Prostate gland (tissue), 2 donors: ENCODE measurements around the gene TECR. TPM values are rescaled to one million over a fixed set of nuclear protein-coding genes. Genes with fewer than 3 reads are reported as not detected.
A peak's percentile ranks its signal among the peaks of the same experiment; 100 is the strongest.

Experiments used
- DNase-seq: peaks from one replicate; pipeline ENCODE4 v3.0.0-alpha.2; 2019; ENCODE audit warnings: low spot score
- H3K27ac ChIP-seq, 2 donors: fragments of 200-600 bp; sonication (generic); 2 replicates each; pipeline ENCODE4 v1.5.1; 2017 to 2019
- H3K27me3 ChIP-seq: fragments of 200-600 bp; sonication (generic); replicated peaks from 2 replicates; pipeline ENCODE4 v1.5.1; 2019; ENCODE audit not compliant: insufficient read depth
- H3K36me3 ChIP-seq, 2 donors: fragments of 200-600 bp; sonication (generic); 1 replicate in 1 of 2; 2 replicates in 1 of 2; pipeline versions ENCODE4 v1.5.1 to v1.8.1; 2017 to 2019
- H3K4me1 ChIP-seq: fragments of 200-600 bp; sonication (generic); replicated peaks from 2 replicates; pipeline ENCODE4 v1.5.1; 2019
- H3K4me3 ChIP-seq, 2 donors: fragments of 200-600 bp; sonication (generic); 2 replicates each; pipeline ENCODE4 v1.5.1; 2017 to 2019
- H3K9me3 ChIP-seq: fragments of 200-600 bp; sonication (generic); 2 replicates; pipeline ENCODE4 v1.5.1; 2017
- POLR2A ChIP-seq: fragments of 450-650 bp; IDR thresholded peaks from one replicate; pipeline ENCODE4 v1.6.1; 2016; ENCODE audit warnings: antibody characterized with exemption, mild to moderate bottlenecking
- POLR2AphosphoS5 ChIP-seq: sonication (generic); formaldehyde crosslinking; IDR thresholded peaks from one replicate; pipeline ENCODE4 v1.6.1; 2017; ENCODE audit warnings: antibody characterized with exemption
- WGBS: methylation state at CpG from one replicate; pipeline ENCODE4 v1.1.5; 2018; 5-methylcytosine and 5-hydroxymethylcytosine counted together
- intact Hi-C: fragments of 100-400 bp; cut with DNase I; formaldehyde crosslinking; loops from one replicate; pipeline ENCODE4 v1.14.2; 2022
- total RNA-seq, 2 donors: library from RNA; depleted of rRNA; stranded (reverse); fragments of >200 nt; gene quantifications; one replicate each; pipeline ENCODE4 v1.1.0, GENCODE V29; 2016
- TF ChIP-seq, protein P1 (sequence below), 4 experiments: fragments of 200-600 bp in 2 of 4; fragments of 450-650 bp in 2 of 4; sonication (generic) in 2 of 4; IDR thresholded peaks; 1 replicate in 3 of 4; 2 replicates in 1 of 4; pipeline ENCODE4 v1.5.1; 2016 to 2019; ENCODE audit warnings: antibody characterized with exemption in 4 of 4, mild to moderate bottlenecking in 2 of 4, moderate library complexity in 2 of 4

TECR gene
- total RNA-seq, 2 donors from 2014 or later, result 137 to 154 TPM

DNA sequence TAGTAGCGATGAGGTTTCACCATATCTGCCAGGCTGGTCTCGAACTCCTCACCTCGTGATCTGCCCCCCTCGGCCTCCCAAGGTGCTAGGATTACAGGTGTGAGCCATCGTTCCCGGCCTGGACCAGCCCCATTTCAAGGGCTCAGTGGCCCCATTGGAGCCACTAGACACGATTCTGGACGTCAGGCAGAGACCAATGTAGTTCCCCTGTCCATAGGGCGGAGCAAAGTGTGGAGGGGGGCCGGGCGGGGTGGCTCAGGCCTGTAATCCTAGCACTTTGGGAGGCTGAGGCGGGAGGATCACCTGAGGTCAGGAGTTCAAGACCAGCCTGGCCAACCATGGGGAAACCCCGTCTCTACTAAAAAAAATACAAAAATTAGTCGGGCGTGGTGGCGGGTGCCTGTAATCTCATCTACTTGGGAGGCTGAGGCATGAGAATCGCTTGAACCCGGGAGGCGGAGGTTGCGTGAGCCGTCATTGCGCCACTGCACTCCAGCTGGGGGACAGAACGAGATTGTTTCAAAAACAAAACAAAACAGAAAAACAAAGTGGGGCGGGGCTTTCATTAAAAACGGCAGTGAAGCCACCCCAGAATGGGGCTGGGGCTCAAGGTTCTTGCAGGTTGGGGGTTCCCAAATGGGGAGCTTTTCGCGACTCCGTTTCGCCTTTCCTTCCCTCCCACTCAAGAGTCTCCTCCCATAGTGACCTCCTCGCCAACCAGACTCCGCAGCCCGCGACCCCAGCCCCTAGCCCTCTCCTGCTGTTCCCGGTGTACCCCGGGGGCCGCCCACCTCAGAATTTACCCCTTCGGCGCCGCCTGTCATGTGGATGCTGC is 758 bp upstream of the TECR start:
- intact Hi-C loops, result no loop called here
- 41% methylated on average over 39 of the region's 39 CpGs for WGBS
- DNase-seq, result no peak
- peak overlapping the region; percentile 94 to 98 for H3K27ac ChIP-seq
- TF ChIP-seq POLR2A, result no peak
- TF ChIP-seq POLR2AphosphoS5, result no peak
- TF ChIP-seq, protein P1, sequence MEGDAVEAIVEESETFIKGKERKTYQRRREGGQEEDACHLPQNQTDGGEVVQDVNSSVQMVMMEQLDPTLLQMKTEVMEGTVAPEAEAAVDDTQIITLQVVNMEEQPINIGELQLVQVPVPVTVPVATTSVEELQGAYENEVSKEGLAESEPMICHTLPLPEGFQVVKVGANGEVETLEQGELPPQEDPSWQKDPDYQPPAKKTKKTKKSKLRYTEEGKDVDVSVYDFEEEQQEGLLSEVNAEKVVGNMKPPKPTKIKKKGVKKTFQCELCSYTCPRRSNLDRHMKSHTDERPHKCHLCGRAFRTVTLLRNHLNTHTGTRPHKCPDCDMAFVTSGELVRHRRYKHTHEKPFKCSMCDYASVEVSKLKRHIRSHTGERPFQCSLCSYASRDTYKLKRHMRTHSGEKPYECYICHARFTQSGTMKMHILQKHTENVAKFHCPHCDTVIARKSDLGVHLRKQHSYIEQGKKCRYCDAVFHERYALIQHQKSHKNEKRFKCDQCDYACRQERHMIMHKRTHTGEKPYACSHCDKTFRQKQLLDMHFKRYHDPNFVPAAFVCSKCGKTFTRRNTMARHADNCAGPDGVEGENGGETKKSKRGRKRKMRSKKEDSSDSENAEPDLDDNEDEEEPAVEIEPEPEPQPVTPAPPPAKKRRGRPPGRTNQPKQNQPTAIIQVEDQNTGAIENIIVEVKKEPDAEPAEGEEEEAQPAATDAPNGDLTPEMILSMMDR (IDR thresholded peaks at IDR 0.05), result no peak
- no peaks in the 10 kb centered on the region for H3K27me3 ChIP-seq
- H3K36me3 ChIP-seq, result no peaks in the 10 kb centered on the region
- peaks cover 5% of the 10 kb centered on the region for H3K4me1 ChIP-seq
- no peaks in the 10 kb centered on the region for H3K9me3 ChIP-seq
- H3K4me3 ChIP-seq, result peak overlapping the region; percentile 64 to 90

DNA sequence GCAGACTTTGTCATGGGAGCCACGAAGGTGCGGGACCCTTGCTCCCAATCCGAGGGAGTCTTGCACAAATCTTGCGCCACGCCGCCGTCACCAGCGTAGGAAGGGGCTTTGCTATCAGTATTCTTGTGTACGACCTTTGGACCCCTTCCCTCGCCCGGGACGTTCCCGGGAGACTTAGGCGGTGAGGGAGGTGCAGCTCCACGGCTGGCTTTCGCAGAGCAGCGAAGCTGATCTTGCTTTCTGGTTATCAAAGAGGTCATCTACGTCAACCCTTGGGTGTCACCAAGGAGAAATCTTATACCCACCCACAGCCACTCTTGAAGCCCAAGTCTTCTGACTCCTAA is 583 bp downstream of the TECR start:
- intact Hi-C loops, result no loop called here
- H3K4me1 ChIP-seq, result peaks cover 5% of the 10 kb centered on the region
- no peak for DNase-seq
- H3K9me3 ChIP-seq, result no peaks in the 10 kb centered on the region
- H3K36me3 ChIP-seq, result no peaks in the 10 kb centered on the region
- H3K27ac ChIP-seq, result peak overlapping the region; percentile 94 to 98
- no peak for TF ChIP-seq POLR2A
- TF ChIP-seq, protein P1 (IDR thresholded peaks at IDR 0.05), result no peak
- TF ChIP-seq POLR2AphosphoS5, result no peak
- WGBS, result under 1% methylated on average over 18 of the region's 18 CpGs
- no peaks in the 10 kb centered on the region for H3K27me3 ChIP-seq
- peak overlapping the region; percentile 64 to 90 for H3K4me3 ChIP-seq

DNA sequence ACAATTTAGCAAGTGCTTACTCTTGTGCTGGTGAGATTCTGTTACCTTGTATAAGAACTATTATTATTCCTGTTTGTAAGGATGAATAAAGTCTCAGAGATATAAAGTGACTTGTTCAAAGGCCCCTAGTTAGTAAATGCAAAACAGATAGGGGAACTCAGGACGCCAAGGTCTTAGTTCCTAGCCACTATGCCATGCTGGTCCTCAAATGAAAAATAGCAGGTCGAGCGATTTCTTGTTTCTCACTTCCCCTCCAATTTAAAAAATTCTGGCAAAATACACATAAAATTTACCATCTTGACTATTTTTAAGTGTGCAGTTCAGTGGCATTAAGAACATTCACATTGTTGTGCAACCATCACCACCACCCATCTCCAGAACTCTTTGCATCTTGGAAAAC is 1.1 kb downstream of the TECR start:
- H3K9me3 ChIP-seq, result no peaks in the 10 kb centered on the region
- 59% methylated on average over 3 of the region's 3 CpGs for WGBS
- H3K27ac ChIP-seq, result peak overlapping the region in 1 of 2 donors; percentile 98
- no peak for DNase-seq
- no peaks in the 10 kb centered on the region for H3K36me3 ChIP-seq
- peak overlapping the region; percentile 64 to 90 for H3K4me3 ChIP-seq
- TF ChIP-seq, protein P1 (IDR thresholded peaks at IDR 0.05), result no peak
- TF ChIP-seq POLR2A, result no peak
- TF ChIP-seq POLR2AphosphoS5, result no peak
- intact Hi-C loops, result no loop called here
- H3K4me1 ChIP-seq, result peaks cover 5% of the 10 kb centered on the region
- H3K27me3 ChIP-seq, result no peaks in the 10 kb centered on the region

DNA sequence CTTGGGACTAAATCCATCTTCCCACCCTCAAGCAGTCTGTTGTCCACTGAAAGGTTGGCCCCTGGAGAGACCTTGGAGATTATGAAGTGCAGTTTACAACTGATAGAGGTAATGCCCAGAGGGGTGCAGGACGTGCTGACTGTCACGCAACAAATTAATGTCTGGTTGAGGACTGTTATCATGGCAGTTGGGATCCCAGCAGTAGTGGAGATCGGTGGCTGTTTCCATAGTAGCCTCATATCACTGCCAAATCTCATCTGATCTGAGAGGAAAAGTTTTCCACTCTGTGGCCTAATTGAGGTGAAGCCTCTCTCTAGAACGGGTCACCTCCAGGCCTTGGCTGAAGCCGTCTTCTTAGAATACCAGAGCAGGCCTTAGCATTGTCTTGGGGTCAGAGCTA is 4.1 kb downstream of the TECR start:
- 80% methylated on average over 5 of the region's 5 CpGs for WGBS
- H3K27ac ChIP-seq, result no peak overlapping the region
- TF ChIP-seq POLR2A, result no peak
- TF ChIP-seq, protein P1 (IDR thresholded peaks at IDR 0.05), result no peak
- TF ChIP-seq POLR2AphosphoS5, result no peak
- no peaks in the 10 kb centered on the region for H3K27me3 ChIP-seq
- H3K4me1 ChIP-seq, result peaks cover 5% of the 10 kb centered on the region
- intact Hi-C loops, result no loop called here
- H3K36me3 ChIP-seq, result no peaks in the 10 kb centered on the region
- DNase-seq, result no peak
- no peaks in the 10 kb centered on the region for H3K9me3 ChIP-seq
- no peak overlapping the region for H3K4me3 ChIP-seq
